ENCODE results near the gene RARB. TPM values are rescaled to one million over a fixed set of nuclear protein-coding genes. Genes with fewer than 3 reads are reported as not detected.
A peak's percentile ranks its signal among the peaks of the same experiment; 100 is the strongest.

The RARB gene
- total RNA-seq, 2 donors from 2014 or later: 21.5 to 21.9 TPM

DNA sequence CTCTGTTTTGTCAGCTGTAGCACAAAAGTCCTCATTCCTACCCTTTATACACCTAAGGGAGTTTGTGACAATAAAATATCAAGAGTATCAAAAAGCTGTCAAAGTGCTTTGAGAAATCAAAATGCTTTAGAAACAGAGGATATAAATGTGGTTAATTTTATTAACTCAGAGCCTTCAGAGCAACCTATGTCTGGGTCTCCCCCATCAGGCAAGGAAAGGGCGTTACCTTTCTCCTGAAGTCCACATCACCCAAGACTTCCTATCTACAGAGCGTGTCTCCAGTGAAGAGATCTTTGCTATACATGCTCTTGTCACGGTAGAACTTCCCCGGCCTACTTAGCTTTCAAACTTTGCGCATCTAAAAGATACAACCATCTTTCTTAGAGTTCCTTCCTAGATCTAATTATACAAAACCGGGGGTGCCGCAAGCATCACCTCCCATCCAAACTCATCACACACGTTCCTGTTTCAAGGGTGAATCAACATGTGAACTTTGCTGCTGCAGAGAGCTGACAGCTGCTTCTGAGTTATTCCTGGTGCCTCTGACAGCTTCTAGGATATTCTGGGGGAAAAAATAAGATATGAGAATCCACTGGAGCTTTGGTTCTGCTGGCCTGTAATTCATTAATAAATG, 93.0 kb downstream of the RARB start:
- TF ChIP-seq, protein P1, sequence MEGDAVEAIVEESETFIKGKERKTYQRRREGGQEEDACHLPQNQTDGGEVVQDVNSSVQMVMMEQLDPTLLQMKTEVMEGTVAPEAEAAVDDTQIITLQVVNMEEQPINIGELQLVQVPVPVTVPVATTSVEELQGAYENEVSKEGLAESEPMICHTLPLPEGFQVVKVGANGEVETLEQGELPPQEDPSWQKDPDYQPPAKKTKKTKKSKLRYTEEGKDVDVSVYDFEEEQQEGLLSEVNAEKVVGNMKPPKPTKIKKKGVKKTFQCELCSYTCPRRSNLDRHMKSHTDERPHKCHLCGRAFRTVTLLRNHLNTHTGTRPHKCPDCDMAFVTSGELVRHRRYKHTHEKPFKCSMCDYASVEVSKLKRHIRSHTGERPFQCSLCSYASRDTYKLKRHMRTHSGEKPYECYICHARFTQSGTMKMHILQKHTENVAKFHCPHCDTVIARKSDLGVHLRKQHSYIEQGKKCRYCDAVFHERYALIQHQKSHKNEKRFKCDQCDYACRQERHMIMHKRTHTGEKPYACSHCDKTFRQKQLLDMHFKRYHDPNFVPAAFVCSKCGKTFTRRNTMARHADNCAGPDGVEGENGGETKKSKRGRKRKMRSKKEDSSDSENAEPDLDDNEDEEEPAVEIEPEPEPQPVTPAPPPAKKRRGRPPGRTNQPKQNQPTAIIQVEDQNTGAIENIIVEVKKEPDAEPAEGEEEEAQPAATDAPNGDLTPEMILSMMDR (conservative IDR thresholded peaks at IDR 0.05): peak; percentile 46
- H3K4me1 ChIP-seq (ENCODE audit: control insufficient read depth, insufficient read depth, low read length): no peaks in the 10 kb centered on the region
- no peaks in the 10 kb centered on the region for H3K27me3 Mint-ChIP-seq (ENCODE audit: insufficient read depth)
- no peak overlapping the region for H3K27ac Mint-ChIP-seq
- H3K4me3 ChIP-seq (ENCODE audit: low read length): no peak overlapping the region
- H3K4me1 Mint-ChIP-seq: peaks cover 10% of the 10 kb centered on the region
- no peaks in the 10 kb centered on the region for H3K9me3 Mint-ChIP-seq
- no peaks in the 10 kb centered on the region for H3K27me3 ChIP-seq (ENCODE audit: control insufficient read depth, insufficient read depth, low read length, poor library complexity, severe bottlenecking)
- no peak overlapping the region for H3K27ac ChIP-seq (ENCODE audit: low read depth, low read length)
- 83 to 96% methylated on average over 1 to 8 of the region's 8 CpGs for WGBS, 2 experiments (ENCODE audit: insufficient coverage in 1 of 2, insufficient read length in 1 of 2)
- H3K4me3 Mint-ChIP-seq: no peak overlapping the region
- DNase-seq: no peak
- no peaks in the 10 kb centered on the region for H3K9me3 ChIP-seq (ENCODE audit: control insufficient read depth, low read length)
- H3K36me3 ChIP-seq (ENCODE audit: control insufficient read depth, insufficient read depth, low read length): no peaks in the 10 kb centered on the region
- peaks cover 4% of the 10 kb centered on the region for H3K36me3 Mint-ChIP-seq (ENCODE audit: low read depth)
- no peak overlapping the region for H3K9ac ChIP-seq (ENCODE audit: extremely low read depth, low read length, poor library complexity, severe bottlenecking)

DNA sequence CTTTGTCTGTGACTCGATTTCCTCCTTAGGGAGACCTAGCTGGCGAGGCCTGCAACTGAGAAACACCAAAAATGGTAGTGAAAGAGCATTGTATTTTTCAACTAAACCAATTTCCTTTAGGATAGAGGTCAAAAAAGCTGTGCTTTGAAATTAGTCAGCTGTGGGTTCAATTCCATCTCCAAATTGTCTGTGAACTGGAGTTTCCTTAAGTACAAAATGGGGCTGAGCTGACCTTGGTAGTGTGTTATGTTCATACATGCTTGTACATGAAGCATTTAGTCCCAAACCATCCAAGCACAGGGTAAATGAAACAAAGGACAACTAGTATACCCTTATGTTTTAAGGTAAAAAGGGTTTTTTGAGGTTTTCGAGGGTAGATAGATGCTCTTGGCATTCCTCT, 99.3 kb downstream of the RARB start:
- H3K4me3 ChIP-seq (ENCODE audit: low read length): no peak overlapping the region
- Mint-ChIP-seq H3K27me3 (ENCODE audit: insufficient read depth) (no peaks in the 10 kb centered on the region), H3K4me3 (no peak overlapping the region), H3K9me3 (peaks cover 27% of the 10 kb centered on the region), H3K36me3 (ENCODE audit: low read depth) (peaks cover 35% of the 10 kb centered on the region), H3K4me1 (peaks cover 29% of the 10 kb centered on the region), H3K27ac (no peak overlapping the region)
- WGBS, 2 experiments (ENCODE audit: insufficient coverage in 1 of 2, insufficient read length in 1 of 2): 89 to 100% methylated on average over 1 to 3 of the region's 3 CpGs
- H3K4me1 ChIP-seq (ENCODE audit: control insufficient read depth, insufficient read depth, low read length): peaks cover 4% of the 10 kb centered on the region
- H3K27me3 ChIP-seq (ENCODE audit: control insufficient read depth, insufficient read depth, low read length, poor library complexity, severe bottlenecking): no peaks in the 10 kb centered on the region
- H3K36me3 ChIP-seq (ENCODE audit: control insufficient read depth, insufficient read depth, low read length): peaks cover 35% of the 10 kb centered on the region
- H3K9me3 ChIP-seq (ENCODE audit: control insufficient read depth, low read length): peaks cover 41% of the 10 kb centered on the region
- DNase-seq: no peak
- no peak overlapping the region for H3K27ac ChIP-seq (ENCODE audit: low read depth, low read length)
- no peak overlapping the region for H3K9ac ChIP-seq (ENCODE audit: extremely low read depth, low read length, poor library complexity, severe bottlenecking)
- TF ChIP-seq, protein P1 (conservative IDR thresholded peaks at IDR 0.05): no peak

DNA sequence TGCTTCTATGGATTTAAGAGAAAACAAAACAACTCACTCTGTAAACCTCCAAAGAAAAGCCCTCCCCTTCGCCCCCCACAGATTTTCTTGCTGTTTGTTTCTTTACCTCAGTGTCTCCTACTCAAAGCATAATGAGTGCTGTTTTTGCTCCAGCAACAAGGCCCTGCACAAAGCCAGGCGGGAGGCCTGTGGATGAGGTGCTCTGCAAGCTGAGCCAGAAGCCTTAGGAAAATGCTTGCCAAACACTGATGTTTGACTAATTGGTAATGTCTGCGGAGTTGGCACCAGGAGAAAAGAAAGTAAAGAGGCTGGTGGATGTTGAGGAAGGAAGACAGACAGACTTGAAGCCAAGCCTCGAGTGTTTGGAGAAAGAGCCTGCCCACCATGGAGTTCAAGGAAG, 99.7 kb downstream of the RARB start:
- TF ChIP-seq, protein P1 (conservative IDR thresholded peaks at IDR 0.05): no peak
- no peak overlapping the region for H3K4me3 ChIP-seq (ENCODE audit: low read length)
- H3K36me3 Mint-ChIP-seq (ENCODE audit: low read depth): peaks cover 40% of the 10 kb centered on the region
- H3K27me3 Mint-ChIP-seq (ENCODE audit: insufficient read depth): no peaks in the 10 kb centered on the region
- H3K4me3 Mint-ChIP-seq: no peak overlapping the region
- H3K27me3 ChIP-seq (ENCODE audit: control insufficient read depth, insufficient read depth, low read length, poor library complexity, severe bottlenecking): no peaks in the 10 kb centered on the region
- H3K4me1 ChIP-seq (ENCODE audit: control insufficient read depth, insufficient read depth, low read length): peaks cover 4% of the 10 kb centered on the region
- H3K36me3 ChIP-seq (ENCODE audit: control insufficient read depth, insufficient read depth, low read length): peaks cover 40% of the 10 kb centered on the region
- H3K9me3 ChIP-seq (ENCODE audit: control insufficient read depth, low read length): peaks cover 46% of the 10 kb centered on the region
- peaks cover 32% of the 10 kb centered on the region for H3K9me3 Mint-ChIP-seq
- H3K27ac ChIP-seq (ENCODE audit: low read depth, low read length): no peak overlapping the region
- no peak for DNase-seq
- peak overlapping the region; percentile 5 for H3K27ac Mint-ChIP-seq
- peaks cover 29% of the 10 kb centered on the region for H3K4me1 Mint-ChIP-seq
- H3K9ac ChIP-seq (ENCODE audit: extremely low read depth, low read length, poor library complexity, severe bottlenecking): no peak overlapping the region
- WGBS, 2 experiments (ENCODE audit: insufficient coverage in 1 of 2, insufficient read length in 1 of 2): 76 to 77% methylated on average over 3 to 4 of the region's 4 CpGs
